Smooth muscle cell of the brain vasculature (primary cell): Measurements from ENCODE around the gene CLDN16.

Experiments
- DNase-seq: peaks from one replicate; pipeline ENCODE4 v3.0.0-alpha.2; 2012; ENCODE audit warnings: low read depth, low spot score

Gene CLDN16

GRCh38 chr3:190387578-190388213 is at the start of gene CLDN16:
CLDN16 (plus strand) TSS chr3:190388163; CDS start chr3:190388330, 167 bp downstream.
- DNase-seq = no peak

GRCh38 chr3:190338717-190339116 is 49.2 kb upstream of the CLDN16 start:
- no peak for DNase-seq

GRCh38 chr3:190339130-190339529 is 48.8 kb upstream of the CLDN16 start:
- no peak for DNase-seq

- DNase-seq = no peak
Observed at GRCh38 chr3:190340071-190340470, 47.9 kb upstream of the CLDN16 start.

GRCh38 chr3:190345027-190345821 is 42.7 kb upstream of the CLDN16 start:
- DNase-seq = no peak

- no peak for DNase-seq
Observed at GRCh38 chr3:190345878-190346277, 42.1 kb upstream of the CLDN16 start.

- no peak for DNase-seq
Observed at GRCh38 chr3:190346541-190346940, 41.4 kb upstream of the CLDN16 start.

- no peak for DNase-seq
Observed at GRCh38 chr3:190352861-190353457, 35.0 kb upstream of the CLDN16 start.

- DNase-seq = no peak
Observed at GRCh38 chr3:190356246-190356645, 31.7 kb upstream of the CLDN16 start.

- no peak for DNase-seq
Observed at GRCh38 chr3:190357468-190357867, 30.5 kb upstream of the CLDN16 start.

GRCh38 chr3:190359813-190360212 is 28.1 kb upstream of the CLDN16 start:
- no peak for DNase-seq

GRCh38 chr3:190360228-190360627 is 27.7 kb upstream of the CLDN16 start:
- DNase-seq = no peak

- no peak for DNase-seq
Observed at GRCh38 chr3:190361791-190362190, 26.2 kb upstream of the CLDN16 start.

GRCh38 chr3:190362258-190362657 is 25.7 kb upstream of the CLDN16 start:
- DNase-seq = no peak

GRCh38 chr3:190366133-190366532 is 21.8 kb upstream of the CLDN16 start:
- DNase-seq = no peak

GRCh38 chr3:190368881-190369280 is 19.1 kb upstream of the CLDN16 start:
- DNase-seq = no peak

- DNase-seq = no peak
Observed at GRCh38 chr3:190369668-190370295, 18.2 kb upstream of the CLDN16 start.

- no peak for DNase-seq
Observed at GRCh38 chr3:190370369-190370768, 17.6 kb upstream of the CLDN16 start.

GRCh38 chr3:190371152-190371551 is 16.8 kb upstream of the CLDN16 start:
- no peak for DNase-seq

GRCh38 chr3:190375246-190375645 is 12.7 kb upstream of the CLDN16 start:
- DNase-seq = no peak

GRCh38 chr3:190375671-190376070 is 12.3 kb upstream of the CLDN16 start:
- DNase-seq = no peak

- DNase-seq = no peak
Observed at GRCh38 chr3:190378240-190378891, 9.6 kb upstream of the CLDN16 start.
